HepG2 (cell line): ENCODE results near the gene RTEL1. TPM values are rescaled to one million over a fixed set of nuclear protein-coding genes. Genes with fewer than 3 reads are reported as not detected.

Experiments
- ATF7 ChIP-seq, 2 experiments: fragments of 450-650 bp in 1 of 2; sonication (generic) in 1 of 2; formaldehyde crosslinking in 1 of 2; IDR thresholded peaks; 2 replicates each; pipeline versions ENCODE4 v1.4.0 to v1.6.1; 2016 to 2020; ENCODE audit warnings: antibody characterized with exemption in 1 of 2, mild to moderate bottlenecking in 1 of 2, missing genetic modification reagents in 1 of 2
- CBX1 ChIP-seq: IDR thresholded peaks from one replicate; pipeline ENCODE4 v1.6.1; 2016; ENCODE audit warnings: antibody characterized with exemption, low read depth
- ETV5 ChIP-seq: IDR thresholded peaks from 2 replicates; pipeline ENCODE4 v1.6.1; 2018; ENCODE audit warnings: missing biosample characterization, missing genetic modification reagents, inconsistent platforms, borderline replicate concordance
- IKZF5 ChIP-seq: IDR thresholded peaks from 2 replicates; pipeline ENCODE4 v1.6.1; 2018; ENCODE audit warnings: missing genetic modification reagents, mild to moderate bottlenecking, missing compliant biosample characterization
- MLLT10 ChIP-seq: sonication (generic); formaldehyde crosslinking; IDR thresholded peaks from 2 replicates; pipeline ENCODE4 v1.4.0; 2020; ENCODE audit warnings: missing genetic modification reagents
- NFE2L1 ChIP-seq: sonication (generic); formaldehyde crosslinking; IDR thresholded peaks from 2 replicates; pipeline ENCODE4 v1.4.0; 2020; ENCODE audit warnings: missing genetic modification reagents, mild to moderate bottlenecking, borderline replicate concordance
- SSRP1 ChIP-seq: IDR thresholded peaks from 2 replicates; pipeline ENCODE4 v1.6.1; 2016; ENCODE audit warnings: control low read depth
- ZNF142 ChIP-seq: sonication (generic); formaldehyde crosslinking; IDR thresholded peaks from 2 replicates; pipeline ENCODE4 v1.4.0; 2020; ENCODE audit warnings: missing genetic modification reagents
- ZNF17 ChIP-seq: sonication (generic); formaldehyde crosslinking; IDR thresholded peaks from 2 replicates; pipeline ENCODE4 v1.5.0; 2020; ENCODE audit warnings: mild to moderate bottlenecking, missing genetic modification reagents
- ZNF207 ChIP-seq: fragments of 450-650 bp; IDR thresholded peaks from 2 replicates; pipeline ENCODE4 v1.6.1; 2016; ENCODE audit warnings: antibody characterized with exemption, borderline replicate concordance
- polyA plus RNA-seq, 8 experiments: library from polyadenylated mRNA; depleted of rRNA in 3 of 8; stranded (reverse) in 7 of 8; unstranded in 1 of 8; fragments of >200 nt; fragmentation: Illumina TruSeq in 4 of 8; extraction: Trizol in 4 of 8; gene quantifications; 2 replicates each; pipeline versions ENCODE4 v1.2.1 to v1.2.3, GENCODE V29; 2011 to 2016; ENCODE audit warnings: low read depth in 4 of 8, missing spikeins in 1 of 8, mixed read lengths in 1 of 8; ENCODE audit not compliant: insufficient read depth in 1 of 8
- total RNA-seq, 5 experiments: library from RNA; depleted of rRNA; stranded (reverse); fragments of >200 nt; fragmentation: Illumina TruSeq; extraction: Trizol; gene quantifications; 2 replicates each; pipeline ENCODE4 v1.2.3, GENCODE V29; 2016; ENCODE audit warnings: low read depth in 1 of 5
- TF ChIP-seq, protein P1 (sequence below): sonication (generic); formaldehyde crosslinking; IDR thresholded peaks from 2 replicates; pipeline ENCODE4 v1.4.0; 2020; ENCODE audit warnings: mild to moderate bottlenecking, missing genetic modification reagents, borderline replicate concordance
- TF ChIP-seq, protein P2 (sequence below): sonication (generic); formaldehyde crosslinking; IDR thresholded peaks from 2 replicates; pipeline ENCODE4 v1.8.1; 2022; ENCODE audit warnings: mild to moderate bottlenecking, missing genetic modification reagents

Gene RTEL1
- total and polyA plus RNA-seq, 2 of the 13 experiments (the other 11 are each of a cell fraction or from before 2014, with no cell fraction given): 21.8 to 36.4 TPM

DNA sequence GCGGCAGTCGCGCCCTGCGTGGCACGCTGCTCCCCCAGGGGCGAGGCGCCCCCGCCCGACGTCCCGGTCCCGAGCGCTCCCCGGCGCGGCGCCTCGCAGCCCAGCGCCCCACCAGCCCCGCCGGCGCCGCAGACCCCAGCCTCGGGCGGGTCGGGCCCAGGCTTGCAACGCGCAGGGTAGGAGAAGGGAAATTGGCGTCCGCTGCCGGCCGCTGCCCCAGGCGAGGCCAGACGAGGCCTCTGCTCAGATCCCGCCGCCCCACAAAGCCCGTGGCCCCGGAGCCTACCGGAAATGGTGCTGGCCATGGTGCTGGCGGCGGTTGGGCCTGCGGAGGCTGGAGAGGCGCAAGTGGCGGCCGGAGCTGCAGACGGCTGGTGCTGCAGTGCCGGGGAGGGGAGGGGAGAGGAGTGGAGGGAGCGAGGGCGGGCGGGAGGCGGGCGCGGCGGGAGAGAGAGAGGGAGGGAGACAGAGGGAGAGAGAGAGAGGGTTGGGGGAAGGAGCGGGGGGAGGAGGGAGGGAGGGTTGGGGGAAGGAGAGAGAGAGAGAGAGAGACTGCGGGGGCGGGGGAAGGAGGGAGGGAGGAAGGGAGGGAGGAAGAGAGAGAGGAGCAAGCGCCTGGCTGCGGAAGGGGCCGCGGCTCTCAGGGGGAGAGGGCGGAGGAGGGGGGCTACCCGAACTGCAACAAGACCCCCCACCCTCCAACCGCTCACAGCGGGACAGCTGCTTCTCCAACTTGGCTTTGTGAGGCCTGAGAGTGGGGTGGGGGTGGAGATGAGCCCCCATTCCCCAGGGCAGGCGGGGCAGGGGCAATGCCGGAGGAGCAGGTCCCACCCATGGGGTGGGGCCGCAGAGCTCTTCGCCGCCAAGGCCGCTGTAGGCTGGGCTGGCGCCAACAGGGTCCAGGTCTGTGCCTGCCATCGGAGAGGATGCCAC lies 4.8 kb upstream of the RTEL1 start, which contains the start of gene STMN3 (continued):
- TF ChIP-seq, protein P1, sequence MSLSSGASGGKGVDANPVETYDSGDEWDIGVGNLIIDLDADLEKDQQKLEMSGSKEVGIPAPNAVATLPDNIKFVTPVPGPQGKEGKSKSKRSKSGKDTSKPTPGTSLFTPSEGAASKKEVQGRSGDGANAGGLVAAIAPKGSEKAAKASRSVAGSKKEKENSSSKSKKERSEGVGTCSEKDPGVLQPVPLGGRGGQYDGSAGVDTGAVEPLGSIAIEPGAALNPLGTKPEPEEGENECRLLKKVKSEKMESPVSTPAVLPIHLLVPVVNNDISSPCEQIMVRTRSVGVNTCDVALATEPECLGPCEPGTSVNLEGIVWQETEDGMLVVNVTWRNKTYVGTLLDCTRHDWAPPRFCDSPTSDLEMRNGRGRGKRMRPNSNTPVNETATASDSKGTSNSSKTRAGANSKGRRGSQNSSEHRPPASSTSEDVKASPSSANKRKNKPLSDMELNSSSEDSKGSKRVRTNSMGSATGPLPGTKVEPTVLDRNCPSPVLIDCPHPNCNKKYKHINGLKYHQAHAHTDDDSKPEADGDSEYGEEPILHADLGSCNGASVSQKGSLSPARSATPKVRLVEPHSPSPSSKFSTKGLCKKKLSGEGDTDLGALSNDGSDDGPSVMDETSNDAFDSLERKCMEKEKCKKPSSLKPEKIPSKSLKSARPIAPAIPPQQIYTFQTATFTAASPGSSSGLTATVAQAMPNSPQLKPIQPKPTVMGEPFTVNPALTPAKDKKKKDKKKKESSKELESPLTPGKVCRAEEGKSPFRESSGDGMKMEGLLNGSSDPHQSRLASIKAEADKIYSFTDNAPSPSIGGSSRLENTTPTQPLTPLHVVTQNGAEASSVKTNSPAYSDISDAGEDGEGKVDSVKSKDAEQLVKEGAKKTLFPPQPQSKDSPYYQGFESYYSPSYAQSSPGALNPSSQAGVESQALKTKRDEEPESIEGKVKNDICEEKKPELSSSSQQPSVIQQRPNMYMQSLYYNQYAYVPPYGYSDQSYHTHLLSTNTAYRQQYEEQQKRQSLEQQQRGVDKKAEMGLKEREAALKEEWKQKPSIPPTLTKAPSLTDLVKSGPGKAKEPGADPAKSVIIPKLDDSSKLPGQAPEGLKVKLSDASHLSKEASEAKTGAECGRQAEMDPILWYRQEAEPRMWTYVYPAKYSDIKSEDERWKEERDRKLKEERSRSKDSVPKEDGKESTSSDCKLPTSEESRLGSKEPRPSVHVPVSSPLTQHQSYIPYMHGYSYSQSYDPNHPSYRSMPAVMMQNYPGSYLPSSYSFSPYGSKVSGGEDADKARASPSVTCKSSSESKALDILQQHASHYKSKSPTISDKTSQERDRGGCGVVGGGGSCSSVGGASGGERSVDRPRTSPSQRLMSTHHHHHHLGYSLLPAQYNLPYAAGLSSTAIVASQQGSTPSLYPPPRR (CRISPR knock-in tag): peak; percentile 78
- peak; percentile 45; the same call in 1 of the 2 replicates for TF ChIP-seq NFE2L1 (CRISPR knock-in tag)
- TF ChIP-seq ZNF142 (CRISPR knock-in tag): peak; percentile 94
- TF ChIP-seq, protein P2, sequence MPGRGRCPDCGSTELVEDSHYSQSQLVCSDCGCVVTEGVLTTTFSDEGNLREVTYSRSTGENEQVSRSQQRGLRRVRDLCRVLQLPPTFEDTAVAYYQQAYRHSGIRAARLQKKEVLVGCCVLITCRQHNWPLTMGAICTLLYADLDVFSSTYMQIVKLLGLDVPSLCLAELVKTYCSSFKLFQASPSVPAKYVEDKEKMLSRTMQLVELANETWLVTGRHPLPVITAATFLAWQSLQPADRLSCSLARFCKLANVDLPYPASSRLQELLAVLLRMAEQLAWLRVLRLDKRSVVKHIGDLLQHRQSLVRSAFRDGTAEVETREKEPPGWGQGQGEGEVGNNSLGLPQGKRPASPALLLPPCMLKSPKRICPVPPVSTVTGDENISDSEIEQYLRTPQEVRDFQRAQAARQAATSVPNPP: 0 out of 2 replicates have a peak, but pooled peaks have one; percentile 50
- TF ChIP-seq CBX1: peak; percentile 53
- no peak for TF ChIP-seq MLLT10 (CRISPR knock-in tag)
- TF ChIP-seq SSRP1 (CRISPR knock-in tag): no peak
- TF ChIP-seq ATF7 (IDR thresholded peaks at IDR 0.05): no peak
- peak; percentile 83 for TF ChIP-seq ATF7 (CRISPR knock-in tag; IDR thresholded peaks at IDR 0.05)
- TF ChIP-seq ETV5 (CRISPR knock-in tag): peak; percentile 99
- no peak for TF ChIP-seq ZNF207
- TF ChIP-seq ZNF17 (CRISPR knock-in tag): no peak
- peak; percentile 97 for TF ChIP-seq IKZF5 (CRISPR knock-in tag)
